Astrocyte (in vitro differentiated cells and primary cell): Measurements from ENCODE around the gene SDR42E1.

Source experiments
- CTCF ChIP-seq: IDR thresholded peaks from 2 replicates; pipeline ENCODE4 v1.5.1; 2011; ENCODE audit warnings: low read depth, mild to moderate bottlenecking, inconsistent platforms, low read length, moderate library complexity; ENCODE audit not compliant: insufficient read depth
- EZH2 ChIP-seq: IDR thresholded peaks from 2 replicates; pipeline ENCODE4 v1.6.1; 2012; ENCODE audit warnings: mild to moderate bottlenecking, low read length, inconsistent platforms; ENCODE audit not compliant: insufficient read depth

GRCh38 chr16:82006036-82006435 lies 5.2 kb downstream of the SDR42E1 start:
- no peak for TF ChIP-seq CTCF
- TF ChIP-seq EZH2: no peak
